Karpas-422 (cell line): Measurements from ENCODE around the gene RNF148. TPM values are rescaled to one million over a fixed set of nuclear protein-coding genes. Genes with fewer than 3 reads are reported as not detected.
"Not testable (repeated sequence)": the region's sequence is repeated elsewhere in the genome, so short reads cannot be mapped to it uniquely, and the experiment has no call there.

Source experiments
- DNase-seq: peaks from one replicate; pipeline ENCODE4 v3.0.0-alpha.2; 2015
- H2AFZ ChIP-seq: fragments of 200-600 bp; sonication (generic); 2 replicates; pipeline ENCODE4 v1.6.1; 2014; ENCODE audit warnings: antibody characterized with exemption, low read length, mixed read lengths
- H3K27ac ChIP-seq: fragments of 200-600 bp; sonication (generic); 2 replicates; pipeline ENCODE4 v1.5.1; 2014; ENCODE audit warnings: mild to moderate bottlenecking, low read length, moderate library complexity
- H3K27me3 ChIP-seq: fragments of 200-600 bp; sonication (generic); 2 replicates; pipeline ENCODE4 v1.6.1; 2014; ENCODE audit warnings: low read length, mixed read lengths
- H3K36me3 ChIP-seq: fragments of 200-600 bp; sonication (generic); 2 replicates; pipeline ENCODE4 v1.6.1; 2014; ENCODE audit warnings: low read length, mixed read lengths; ENCODE audit not compliant: insufficient read depth
- H3K4me1 ChIP-seq: fragments of 200-600 bp; sonication (generic); 2 replicates; pipeline ENCODE4 v1.6.1; 2014; ENCODE audit warnings: mild to moderate bottlenecking, low read length, mixed read lengths
- H3K4me2 ChIP-seq: fragments of 200-600 bp; sonication (generic); 2 replicates; pipeline ENCODE4 v1.6.1; 2014; ENCODE audit warnings: low read length, low read depth, mild to moderate bottlenecking; ENCODE audit not compliant: poor library complexity, severe bottlenecking
- H3K4me3 ChIP-seq: fragments of 200-600 bp; sonication (generic); 2 replicates; pipeline ENCODE4 v1.5.1; 2014; ENCODE audit warnings: mild to moderate bottlenecking, antibody characterized with exemption, low read length, mixed read lengths
- H3K79me2 ChIP-seq: fragments of 200-600 bp; sonication (generic); 2 replicates; pipeline ENCODE4 v1.6.1; 2014; ENCODE audit warnings: mild to moderate bottlenecking, low read length, mixed read lengths
- H3K9ac ChIP-seq: fragments of 200-600 bp; sonication (generic); 2 replicates; pipeline ENCODE4 v1.6.0; 2014; ENCODE audit warnings: low read length
- H3K9me2 ChIP-seq: fragments of 200-600 bp; sonication (generic), shearing (Covaris generic); replicated peaks from 2 replicates; pipeline ENCODE4 v1.6.0; 2014; ENCODE audit warnings: mild to moderate bottlenecking, low read length, moderate library complexity; ENCODE audit not compliant: insufficient read depth
- H3K9me3 ChIP-seq: fragments of 300-700, 200-600 bp; sonication (generic); 2 replicates; pipeline ENCODE4 v1.6.1; 2014; ENCODE audit warnings: low read length, mixed read lengths
- H4K20me1 ChIP-seq: fragments of 200-600 bp; sonication (generic); 2 replicates; pipeline ENCODE4 v1.6.1; 2014; ENCODE audit warnings: mild to moderate bottlenecking, antibody characterized with exemption, low read length, low read depth; ENCODE audit not compliant: insufficient read depth
- total RNA-seq: library from RNA; depleted of rRNA; stranded (reverse); fragments of >200 nt; shearing (Covaris generic); gene quantifications from 2 replicates; pipeline ENCODE4 v1.2.3, GENCODE V29; 2014; ENCODE audit warnings: low replicate concordance

Gene RNF148
- total RNA-seq, 1 experiment from 2014 or later: not detected

- H3K9me2 ChIP-seq: no peaks in the 10 kb centered on the region
- H3K4me2 ChIP-seq: peak overlapping the region; percentile 50
- H2AFZ ChIP-seq: no peak overlapping the region
- no peak overlapping the region for H3K9ac ChIP-seq
- H3K4me1 ChIP-seq: peaks cover 28% of the 10 kb centered on the region
- H4K20me1 ChIP-seq: no peaks in the 10 kb centered on the region
- 0 out of 2 replicates have a peak overlapping the region, but pooled peaks have one; percentile 7 for H3K27ac ChIP-seq
- DNase-seq: no peak
- no peaks in the 10 kb centered on the region for H3K36me3 ChIP-seq
- H3K9me3 ChIP-seq: no peaks in the 10 kb centered on the region; the same call in 1 of the 2 replicates
- H3K27me3 ChIP-seq: no peaks in the 10 kb centered on the region
- no peaks in the 10 kb centered on the region for H3K79me2 ChIP-seq
- H3K4me3 ChIP-seq: no peak overlapping the region
These were observed 16.3 kb downstream of the RNF148 start for GRCh38 chr7:122686360-122686878.

DNA sequence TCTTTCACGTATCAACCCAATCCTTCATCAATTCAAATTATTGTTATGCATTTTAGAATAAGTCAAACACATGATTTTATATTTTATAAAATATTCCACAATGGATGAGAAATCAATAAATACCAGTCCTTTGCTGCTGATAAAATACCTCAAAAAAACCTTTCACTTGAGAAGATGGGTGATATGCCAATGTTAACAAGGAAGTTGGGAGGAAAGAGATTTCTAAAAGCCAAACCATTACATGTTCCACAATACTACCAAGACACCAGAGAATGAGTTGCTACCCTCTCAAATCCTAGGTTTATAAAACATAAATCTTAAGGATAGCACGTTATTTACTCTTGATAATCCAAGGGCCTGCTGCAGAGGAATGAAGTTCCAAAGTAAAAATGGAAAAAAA, 18.2 kb downstream of the RNF148 start:
- no peaks in the 10 kb centered on the region for H4K20me1 ChIP-seq
- no peak overlapping the region for H3K9ac ChIP-seq
- H3K4me3 ChIP-seq: no peak overlapping the region
- H3K9me2 ChIP-seq: no peaks in the 10 kb centered on the region
- no peaks in the 10 kb centered on the region for H3K79me2 ChIP-seq
- no peak overlapping the region for H3K4me2 ChIP-seq
- no peaks in the 10 kb centered on the region for H3K36me3 ChIP-seq
- H3K9me3 ChIP-seq: no peaks in the 10 kb centered on the region
- H3K27me3 ChIP-seq: no peaks in the 10 kb centered on the region
- H3K4me1 ChIP-seq: peaks cover 28% of the 10 kb centered on the region
- DNase-seq: no peak
- no peak overlapping the region for H2AFZ ChIP-seq
- no peak overlapping the region for H3K27ac ChIP-seq

- H3K9ac ChIP-seq: no peak overlapping the region
- H3K4me3 ChIP-seq: no peak overlapping the region
- no peaks in the 10 kb centered on the region for H3K79me2 ChIP-seq
- H3K36me3 ChIP-seq: no peaks in the 10 kb centered on the region
- H3K4me1 ChIP-seq: peaks cover 28% of the 10 kb centered on the region
- no peaks in the 10 kb centered on the region for H3K9me3 ChIP-seq
- H3K9me2 ChIP-seq: no peaks in the 10 kb centered on the region
- no peak overlapping the region for H3K27ac ChIP-seq
- H4K20me1 ChIP-seq: no peaks in the 10 kb centered on the region
- H3K27me3 ChIP-seq: no peaks in the 10 kb centered on the region
- H2AFZ ChIP-seq: no peak overlapping the region
- no peak for DNase-seq
- H3K4me2 ChIP-seq: no peak overlapping the region
These were observed 19.7 kb downstream of the RNF148 start for GRCh38 chr7:122682815-122683550.

DNA sequence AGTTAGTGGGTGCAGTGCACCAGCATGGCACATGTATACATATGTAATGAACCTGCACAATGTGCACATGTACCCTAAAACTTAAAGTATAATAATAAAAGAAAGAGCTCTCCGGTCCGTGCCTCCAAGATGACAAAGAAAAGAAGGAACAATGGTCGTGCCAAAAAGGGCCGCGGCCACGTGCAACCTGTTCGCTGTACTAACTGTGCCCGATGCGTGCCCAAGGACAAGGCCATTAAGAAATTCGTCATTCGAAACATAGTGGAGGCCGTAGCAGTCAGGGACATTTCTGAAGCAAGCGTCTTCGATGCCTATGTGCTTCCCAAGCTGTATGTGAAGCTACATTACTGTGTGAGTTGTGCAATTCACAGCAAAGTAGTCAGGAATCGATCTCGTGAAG, 21.5 kb downstream of the RNF148 start:
- not testable (repeated sequence) for H3K9me2 ChIP-seq, H4K20me1 ChIP-seq, H3K9me3 ChIP-seq, H3K36me3 ChIP-seq, H3K4me3 ChIP-seq, H2AFZ ChIP-seq, H3K27me3 ChIP-seq, H3K79me2 ChIP-seq, H3K9ac ChIP-seq, H3K4me2 ChIP-seq, DNase-seq, H3K27ac ChIP-seq
- peaks cover 12% of the 10 kb centered on the region for H3K4me1 ChIP-seq

GRCh38 chr7:122679813-122680212, 22.9 kb downstream of the RNF148 start:
- no peaks in the 10 kb centered on the region for H3K27me3 ChIP-seq
- no peak overlapping the region for H3K27ac ChIP-seq
- no peak overlapping the region for H3K4me2 ChIP-seq
- no peak overlapping the region for H3K9ac ChIP-seq
- no peak overlapping the region for H3K4me3 ChIP-seq
- DNase-seq: no peak
- H4K20me1 ChIP-seq: no peaks in the 10 kb centered on the region
- H3K4me1 ChIP-seq: no peaks in the 10 kb centered on the region
- no peaks in the 10 kb centered on the region for H3K79me2 ChIP-seq
- no peak overlapping the region for H2AFZ ChIP-seq
- H3K9me3 ChIP-seq: no peaks in the 10 kb centered on the region
- H3K9me2 ChIP-seq: no peaks in the 10 kb centered on the region
- H3K36me3 ChIP-seq: no peaks in the 10 kb centered on the region

DNA sequence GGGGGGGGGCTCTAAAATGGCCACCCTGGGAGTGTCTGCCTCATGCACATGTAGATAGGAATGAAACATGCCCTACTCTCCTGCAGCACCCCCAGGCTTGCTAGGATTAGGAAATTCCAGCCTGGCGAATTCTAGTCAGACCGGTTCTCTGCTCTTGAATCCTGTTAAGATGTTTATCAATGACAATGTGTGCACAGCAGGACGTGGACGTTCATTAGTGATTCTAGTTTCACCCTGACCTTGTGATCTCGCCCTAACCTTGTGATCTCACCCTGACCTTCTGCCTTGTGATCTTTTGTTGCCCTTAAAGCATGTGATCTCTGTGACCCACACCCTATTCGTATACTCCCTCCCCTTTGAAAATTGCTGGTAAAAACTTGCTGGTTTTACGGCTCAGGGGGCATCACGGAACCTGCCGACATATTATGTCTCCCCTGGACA, 23.4 kb downstream of the RNF148 start:
- H4K20me1 ChIP-seq, H3K4me1 ChIP-seq, H3K79me2 ChIP-seq, H3K27ac ChIP-seq, H3K4me2 ChIP-seq, DNase-seq, H3K27me3 ChIP-seq, H3K36me3 ChIP-seq, H3K9me2 ChIP-seq, H3K9me3 ChIP-seq, H3K9ac ChIP-seq, H3K4me3 ChIP-seq, H2AFZ ChIP-seq: not testable (repeated sequence)

DNA sequence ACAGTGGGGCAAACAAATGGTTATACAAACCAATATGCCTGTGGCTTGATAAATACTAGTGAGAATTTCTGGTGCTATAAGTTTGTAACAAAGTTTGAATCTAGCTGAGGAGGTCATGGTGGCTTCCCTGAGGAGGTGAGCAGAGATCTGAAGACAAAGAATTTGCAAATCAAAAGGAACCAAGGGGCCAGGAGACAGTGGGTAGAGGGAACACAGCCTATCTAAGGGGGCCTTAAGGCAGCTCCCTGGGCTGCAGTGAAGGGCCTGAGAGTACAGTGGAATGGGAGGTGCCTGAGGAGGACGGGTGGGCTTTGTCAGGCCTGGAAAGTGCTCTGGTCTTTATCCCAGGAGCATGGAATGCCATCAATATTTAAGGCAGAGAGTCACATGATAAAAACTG, 25.6 kb downstream of the RNF148 start:
- no peak overlapping the region for H3K4me3 ChIP-seq
- H3K27ac ChIP-seq: no peak overlapping the region
- H3K9me3 ChIP-seq: no peaks in the 10 kb centered on the region
- H3K27me3 ChIP-seq: no peaks in the 10 kb centered on the region
- no peaks in the 10 kb centered on the region for H3K4me1 ChIP-seq
- H3K36me3 ChIP-seq: no peaks in the 10 kb centered on the region
- H3K9ac ChIP-seq: no peak overlapping the region
- no peak for DNase-seq
- no peak overlapping the region for H2AFZ ChIP-seq
- no peaks in the 10 kb centered on the region for H4K20me1 ChIP-seq
- no peak overlapping the region for H3K4me2 ChIP-seq
- no peaks in the 10 kb centered on the region for H3K79me2 ChIP-seq
- H3K9me2 ChIP-seq: no peaks in the 10 kb centered on the region

DNA sequence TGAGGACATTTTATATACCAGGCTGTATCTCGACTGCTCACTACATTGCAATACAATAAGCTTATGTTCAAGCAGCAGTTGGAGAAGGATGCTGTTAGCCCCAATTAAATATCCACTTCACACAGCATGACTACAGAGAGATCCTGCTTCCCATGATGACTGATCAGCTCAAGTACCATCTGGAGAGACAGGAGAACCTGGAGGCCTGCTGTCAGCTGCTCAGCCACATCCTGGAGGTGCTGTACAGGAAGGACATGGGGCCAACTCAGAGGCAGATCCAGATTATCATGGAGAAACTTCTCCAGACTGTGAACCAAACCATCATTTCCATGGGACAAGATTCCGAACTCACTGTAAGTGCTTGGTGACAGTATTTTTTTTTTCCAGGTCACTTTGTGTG, 26.3 kb downstream of the RNF148 start:
- no peak overlapping the region for H2AFZ ChIP-seq
- H3K9me3 ChIP-seq: no peaks in the 10 kb centered on the region
- H3K36me3 ChIP-seq: no peaks in the 10 kb centered on the region
- no peaks in the 10 kb centered on the region for H3K27me3 ChIP-seq
- H3K9me2 ChIP-seq: no peaks in the 10 kb centered on the region
- H3K4me2 ChIP-seq: no peak overlapping the region
- H3K4me3 ChIP-seq: no peak overlapping the region
- H3K4me1 ChIP-seq: no peaks in the 10 kb centered on the region
- no peak for DNase-seq
- H3K9ac ChIP-seq: no peak overlapping the region
- H3K27ac ChIP-seq: no peak overlapping the region
- H3K79me2 ChIP-seq: no peaks in the 10 kb centered on the region
- H4K20me1 ChIP-seq: no peaks in the 10 kb centered on the region
